ENCODE measurements around the gene NXNL2.

The NXNL2 gene

GRCh38 chr9:88555268-88555980 is 20.4 kb downstream of the NXNL2 start:
- H3K27ac ChIP-seq (ENCODE audit: low read depth, low read length): no peak overlapping the region
- H3K9me3 ChIP-seq (ENCODE audit: insufficient read depth, low read length): no peaks in the 10 kb centered on the region
- H3K27me3 ChIP-seq (ENCODE audit: low read length): no peaks in the 10 kb centered on the region
- no peak overlapping the region for H2AFZ ChIP-seq (ENCODE audit: low read depth, low read length, severe bottlenecking)
- H3K9ac ChIP-seq (ENCODE audit: low read length): no peak overlapping the region
- H3K4me2 ChIP-seq (ENCODE audit: low read depth, low read length, poor library complexity, severe bottlenecking): no peak overlapping the region
- no peak for TF ChIP-seq EZH2phosphoT487 (conservative IDR thresholded peaks at IDR 0.05; ENCODE audit: low read length)
- TF ChIP-seq, protein P1, sequence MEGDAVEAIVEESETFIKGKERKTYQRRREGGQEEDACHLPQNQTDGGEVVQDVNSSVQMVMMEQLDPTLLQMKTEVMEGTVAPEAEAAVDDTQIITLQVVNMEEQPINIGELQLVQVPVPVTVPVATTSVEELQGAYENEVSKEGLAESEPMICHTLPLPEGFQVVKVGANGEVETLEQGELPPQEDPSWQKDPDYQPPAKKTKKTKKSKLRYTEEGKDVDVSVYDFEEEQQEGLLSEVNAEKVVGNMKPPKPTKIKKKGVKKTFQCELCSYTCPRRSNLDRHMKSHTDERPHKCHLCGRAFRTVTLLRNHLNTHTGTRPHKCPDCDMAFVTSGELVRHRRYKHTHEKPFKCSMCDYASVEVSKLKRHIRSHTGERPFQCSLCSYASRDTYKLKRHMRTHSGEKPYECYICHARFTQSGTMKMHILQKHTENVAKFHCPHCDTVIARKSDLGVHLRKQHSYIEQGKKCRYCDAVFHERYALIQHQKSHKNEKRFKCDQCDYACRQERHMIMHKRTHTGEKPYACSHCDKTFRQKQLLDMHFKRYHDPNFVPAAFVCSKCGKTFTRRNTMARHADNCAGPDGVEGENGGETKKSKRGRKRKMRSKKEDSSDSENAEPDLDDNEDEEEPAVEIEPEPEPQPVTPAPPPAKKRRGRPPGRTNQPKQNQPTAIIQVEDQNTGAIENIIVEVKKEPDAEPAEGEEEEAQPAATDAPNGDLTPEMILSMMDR (IDR thresholded peaks at IDR 0.05; ENCODE audit: insufficient read depth, low read length, poor library complexity, severe bottlenecking): no peak
- no peaks in the 10 kb centered on the region for H4K20me1 ChIP-seq (ENCODE audit: low read depth, low read length)
- no peaks in the 10 kb centered on the region for H3K36me3 ChIP-seq (ENCODE audit: low read length)
- no peaks in the 10 kb centered on the region for H3K79me2 ChIP-seq (ENCODE audit: insufficient read depth, low read length)
- H3F3A ChIP-seq (ENCODE audit: insufficient read depth): no peaks in the 10 kb centered on the region
- no peaks in the 10 kb centered on the region for H3K9me2 ChIP-seq (replicated peaks; ENCODE audit: insufficient read depth, low read length)
- H3K4me3 ChIP-seq (ENCODE audit: insufficient read depth, low read length, poor library complexity, severe bottlenecking): no peak overlapping the region

DNA sequence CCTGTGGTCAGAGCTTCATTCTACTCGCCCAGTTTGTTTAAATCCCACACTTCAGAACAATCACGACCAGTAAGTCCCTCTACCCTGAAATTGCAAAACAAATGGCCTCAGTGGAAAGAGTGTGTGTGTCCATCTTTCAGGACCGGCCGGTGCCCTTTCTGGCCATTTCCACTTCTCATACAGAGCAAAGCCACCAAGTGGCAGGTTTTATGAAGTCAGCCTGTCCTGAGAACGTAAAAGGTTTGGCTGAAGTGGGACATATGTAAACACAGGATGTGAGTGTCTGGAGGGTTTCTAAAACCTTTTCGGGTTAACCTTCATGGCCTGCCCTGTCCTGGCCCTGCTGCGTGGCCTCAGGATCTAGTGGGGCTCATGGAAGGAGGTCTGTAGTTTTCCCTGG is 24.7 kb downstream of the NXNL2 start:
- TF ChIP-seq, protein P1 (IDR thresholded peaks at IDR 0.05; ENCODE audit: insufficient read depth, low read length, poor library complexity, severe bottlenecking): no peak
- TF ChIP-seq EZH2phosphoT487 (conservative IDR thresholded peaks at IDR 0.05; ENCODE audit: low read length): no peak
- Histone ChIP-seq H3K9me2 (replicated peaks; ENCODE audit: insufficient read depth, low read length) (no peaks in the 10 kb centered on the region), H3K36me3 (ENCODE audit: low read length) (no peaks in the 10 kb centered on the region), H3K9ac (ENCODE audit: low read length) (no peak overlapping the region), H3K79me2 (ENCODE audit: insufficient read depth, low read length) (no peaks in the 10 kb centered on the region), H3K27me3 (ENCODE audit: low read length) (no peaks in the 10 kb centered on the region), H3F3A (ENCODE audit: insufficient read depth) (no peaks in the 10 kb centered on the region), H3K9me3 (ENCODE audit: insufficient read depth, low read length) (no peaks in the 10 kb centered on the region), H2AFZ (ENCODE audit: low read depth, low read length, severe bottlenecking) (no peak overlapping the region), H3K4me3 (ENCODE audit: insufficient read depth, low read length, poor library complexity, severe bottlenecking) (no peak overlapping the region), H4K20me1 (ENCODE audit: low read depth, low read length) (no peaks in the 10 kb centered on the region), H3K4me2 (ENCODE audit: low read depth, low read length, poor library complexity, severe bottlenecking) (no peak overlapping the region), H3K27ac (ENCODE audit: low read depth, low read length) (no peak overlapping the region)

DNA sequence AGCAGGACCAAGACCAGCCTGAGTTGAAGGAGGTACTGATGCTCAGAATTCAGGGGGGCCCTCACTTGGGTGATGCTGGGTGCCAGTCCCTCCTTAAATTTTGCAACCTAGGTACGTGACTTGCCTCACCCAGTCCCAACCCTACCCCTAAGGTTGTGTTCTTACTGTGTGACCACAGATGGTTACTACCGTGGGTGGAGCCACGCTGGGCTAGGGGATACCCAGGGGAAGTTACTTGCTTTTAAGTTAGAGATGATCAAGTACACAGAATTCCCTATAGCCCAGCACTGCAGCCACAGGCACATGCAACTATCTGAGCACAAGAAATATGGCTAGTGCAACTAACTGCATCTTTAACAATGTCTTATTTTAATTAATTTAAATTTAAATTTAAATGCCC is 32.9 kb downstream of the NXNL2 start:
- no peaks in the 10 kb centered on the region for H3F3A ChIP-seq (ENCODE audit: insufficient read depth)
- no peaks in the 10 kb centered on the region for H3K27me3 ChIP-seq (ENCODE audit: low read length)
- H3K9ac ChIP-seq (ENCODE audit: low read length): no peak overlapping the region
- no peaks in the 10 kb centered on the region for H3K9me2 ChIP-seq (replicated peaks; ENCODE audit: insufficient read depth, low read length)
- no peak for TF ChIP-seq EZH2phosphoT487 (conservative IDR thresholded peaks at IDR 0.05; ENCODE audit: low read length)
- TF ChIP-seq, protein P1 (IDR thresholded peaks at IDR 0.05; ENCODE audit: insufficient read depth, low read length, poor library complexity, severe bottlenecking): no peak
- H3K36me3 ChIP-seq (ENCODE audit: low read length): no peaks in the 10 kb centered on the region
- no peak overlapping the region for H3K27ac ChIP-seq (ENCODE audit: low read depth, low read length)
- no peaks in the 10 kb centered on the region for H4K20me1 ChIP-seq (ENCODE audit: low read depth, low read length)
- H3K9me3 ChIP-seq (ENCODE audit: insufficient read depth, low read length): no peaks in the 10 kb centered on the region
- H2AFZ ChIP-seq (ENCODE audit: low read depth, low read length, severe bottlenecking): no peak overlapping the region
- H3K4me2 ChIP-seq (ENCODE audit: low read depth, low read length, poor library complexity, severe bottlenecking): no peak overlapping the region
- H3K79me2 ChIP-seq (ENCODE audit: insufficient read depth, low read length): no peaks in the 10 kb centered on the region
- no peak overlapping the region for H3K4me3 ChIP-seq (ENCODE audit: insufficient read depth, low read length, poor library complexity, severe bottlenecking)
